ENCODE measurements around the gene USP48.

Gene USP48

DNA sequence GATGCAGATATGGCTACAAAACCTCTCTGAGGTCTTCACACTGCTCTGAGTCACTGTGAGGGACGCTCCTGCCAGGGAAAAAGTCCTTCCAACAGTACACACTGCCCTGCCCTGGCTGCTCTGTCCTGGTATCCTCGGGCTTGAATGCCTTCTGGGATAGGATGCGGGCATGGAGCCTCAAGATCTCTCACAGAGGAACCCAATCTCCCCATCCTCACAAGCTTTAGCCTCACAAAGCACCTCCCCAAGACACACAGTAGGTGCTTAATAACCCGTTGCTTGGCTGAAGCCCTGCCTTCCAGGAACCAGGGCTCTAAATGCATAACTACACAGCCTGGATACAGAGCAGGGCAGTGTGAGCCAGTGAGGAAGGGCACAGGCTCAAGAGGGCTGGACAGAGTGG is 123.0 kb downstream of the USP48 start:
- no peak for DNase-seq (ENCODE audit: low read depth, low spot score)

DNA sequence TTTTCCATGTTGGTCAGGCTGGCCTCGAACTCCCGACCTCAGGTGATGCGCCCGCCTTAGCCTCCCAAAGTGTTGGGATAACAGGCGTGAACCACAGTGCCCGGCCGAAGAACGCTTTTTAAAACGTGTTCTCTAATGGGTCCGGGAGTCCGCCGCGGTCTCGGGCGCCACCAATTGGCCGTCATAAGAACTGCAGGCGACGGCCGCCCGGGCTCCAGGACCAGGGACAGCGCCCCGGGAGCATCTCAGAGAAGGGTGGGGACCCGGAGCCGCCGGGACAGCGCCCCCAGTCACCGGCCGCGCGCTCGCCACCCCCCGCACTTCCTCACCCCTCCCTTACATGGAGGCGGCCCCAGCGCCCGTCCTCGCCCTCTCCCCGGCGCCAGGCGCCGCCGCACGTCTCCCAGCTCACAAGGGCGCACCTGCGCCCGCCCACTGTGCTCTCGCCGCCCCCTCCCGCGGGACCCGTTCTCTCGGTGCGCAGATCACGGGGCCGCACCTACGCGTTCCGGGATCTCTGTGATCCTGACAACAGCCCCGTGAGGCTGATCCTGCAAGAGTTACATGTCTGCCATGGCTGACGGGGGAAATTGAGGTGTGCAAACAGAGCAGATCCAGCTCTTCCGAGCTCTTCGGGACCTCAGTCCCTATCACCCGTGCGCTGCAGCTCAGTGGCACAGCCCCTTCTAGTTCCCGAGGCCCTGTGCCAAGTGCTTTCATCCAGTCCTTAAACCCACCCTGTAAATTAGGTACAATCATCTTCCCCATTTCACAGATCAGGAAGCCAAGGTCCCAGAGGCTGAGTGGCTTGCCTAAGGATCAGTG is 123.6 kb downstream of the USP48 start:
- DNase-seq (ENCODE audit: low read depth, low spot score) = no peak
- H3K27ac ChIP-seq = no peak overlapping the region

More for the DNA sequence above, 123.0 kb downstream of the USP48 start:
- no peak overlapping the region for H3K27ac ChIP-seq

DNA sequence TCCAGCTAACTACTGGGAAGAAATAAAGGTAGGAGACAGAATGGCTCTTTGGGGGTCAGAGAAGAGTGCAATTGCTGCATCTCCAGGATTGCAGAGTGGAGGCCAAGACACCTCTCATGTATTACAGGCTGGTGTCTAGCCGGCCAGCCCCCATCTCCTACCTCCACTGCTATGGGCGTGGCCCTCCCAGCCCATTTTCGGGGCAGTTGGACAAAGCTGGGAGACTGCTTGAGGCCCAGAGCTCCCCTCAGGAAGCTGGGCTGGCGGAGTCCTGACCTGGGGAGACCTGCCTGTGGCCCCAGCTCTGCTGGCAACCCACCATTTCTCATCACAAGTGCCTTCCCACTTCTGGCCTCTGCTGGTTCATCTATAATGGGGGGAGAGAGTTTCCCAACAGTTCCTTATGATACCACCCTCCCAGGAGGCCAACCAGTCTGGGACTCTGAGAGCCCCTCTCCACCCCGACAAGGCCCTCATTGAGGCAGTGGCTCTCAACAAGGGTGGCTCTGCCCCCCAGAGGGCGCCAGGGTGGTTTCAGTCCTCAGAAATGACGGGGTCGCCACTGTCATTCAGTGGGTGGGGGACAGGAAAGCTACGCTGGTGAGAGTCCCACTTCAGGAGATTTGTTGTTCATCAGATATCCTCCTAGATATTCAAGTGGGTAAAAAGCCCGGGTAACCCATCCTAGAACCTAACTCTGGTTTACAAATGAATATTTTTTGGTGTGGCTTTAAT is 125.3 kb downstream of the USP48 start:
- H3K27ac ChIP-seq = no peak overlapping the region
- no peak for DNase-seq (ENCODE audit: low read depth, low spot score)

DNA sequence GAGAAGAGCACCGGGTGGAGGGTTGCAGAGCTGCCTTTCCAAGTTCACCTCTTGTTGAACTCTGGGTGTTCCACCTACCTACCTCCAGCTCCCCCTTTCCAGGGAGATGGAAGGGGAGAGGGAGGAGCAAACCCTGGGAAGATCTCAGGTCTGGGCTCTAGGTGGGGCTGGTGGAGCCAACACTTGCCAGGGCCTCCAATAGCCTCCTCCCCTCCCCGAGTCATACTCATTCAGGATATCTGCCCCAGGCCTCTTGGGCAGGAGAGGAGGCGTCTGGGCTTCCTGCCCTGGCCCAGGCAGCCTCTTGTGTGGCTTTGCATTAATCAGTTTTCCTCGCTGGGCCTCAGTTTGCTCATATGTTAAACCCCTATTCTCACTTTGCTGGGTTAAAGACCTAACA is 127.2 kb downstream of the USP48 start:
- H3K27ac ChIP-seq = no peak overlapping the region

DNA sequence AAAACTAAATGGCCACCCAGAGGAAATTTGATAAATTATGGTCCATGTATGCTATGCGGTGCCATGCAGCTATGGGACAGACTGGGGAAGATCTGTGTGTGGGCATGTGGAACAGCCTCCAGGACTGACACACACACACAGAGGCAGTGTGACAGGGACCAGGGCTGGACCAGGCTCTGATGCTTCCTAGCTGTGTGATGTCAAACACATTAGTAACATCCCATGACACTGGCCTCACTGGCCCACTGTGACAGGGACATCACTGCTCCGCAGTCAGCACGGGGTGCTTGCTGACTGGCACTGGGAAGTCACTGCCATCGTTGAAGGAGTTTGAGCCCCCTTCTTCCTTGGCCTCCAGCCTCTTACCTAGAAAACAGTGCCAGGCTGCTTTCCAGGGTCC is 127.7 kb downstream of the USP48 start:
- H3K27ac ChIP-seq = no peak overlapping the region

More for the DNA sequence above, 127.2 kb downstream of the USP48 start:
- DNase-seq (ENCODE audit: low read depth, low spot score) = peak; percentile 20

DNA sequence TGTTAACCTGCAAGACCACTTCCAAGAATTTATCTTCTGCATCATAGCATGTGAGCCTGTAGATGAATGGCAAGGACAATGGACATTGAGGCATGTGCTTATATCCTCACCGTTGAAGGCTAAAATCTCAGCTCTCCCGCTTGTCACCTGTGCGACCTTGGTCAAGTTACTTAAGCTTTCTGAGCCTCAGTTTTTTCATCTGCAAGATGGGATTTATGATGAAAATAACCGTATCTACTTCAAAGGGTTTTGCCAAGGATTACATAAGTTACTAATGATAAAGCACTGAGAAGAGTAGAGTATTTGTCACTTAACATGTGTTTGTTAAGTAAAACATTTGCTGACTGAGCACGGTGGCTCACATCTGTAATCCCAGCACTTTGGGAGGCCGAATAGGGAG is 128.7 kb downstream of the USP48 start:
- no peak for DNase-seq (ENCODE audit: low read depth, low spot score)
- no peak overlapping the region for H3K27ac ChIP-seq

More for the DNA sequence above, 127.7 kb downstream of the USP48 start:
- no peak for DNase-seq (ENCODE audit: low read depth, low spot score)

DNA sequence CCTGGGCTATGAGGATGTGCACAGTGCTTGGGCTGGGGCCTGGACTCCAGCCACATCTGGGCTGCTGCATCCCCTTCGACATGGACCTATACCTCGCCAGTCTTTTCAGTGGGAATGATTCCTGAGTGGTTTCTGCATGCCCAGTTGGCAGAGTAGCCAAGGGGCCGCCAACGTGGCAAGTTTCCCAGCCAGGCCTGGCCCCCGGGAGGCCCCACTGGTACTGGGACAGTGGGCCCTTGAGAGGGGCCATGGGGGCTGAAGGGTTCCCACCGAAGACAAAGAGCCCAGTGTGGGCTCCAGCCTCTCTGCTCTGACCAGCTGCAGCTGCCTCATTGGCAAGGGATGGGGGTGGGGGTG is 129.2 kb downstream of the USP48 start:
- DNase-seq (ENCODE audit: low read depth, low spot score) = no peak

DNA sequence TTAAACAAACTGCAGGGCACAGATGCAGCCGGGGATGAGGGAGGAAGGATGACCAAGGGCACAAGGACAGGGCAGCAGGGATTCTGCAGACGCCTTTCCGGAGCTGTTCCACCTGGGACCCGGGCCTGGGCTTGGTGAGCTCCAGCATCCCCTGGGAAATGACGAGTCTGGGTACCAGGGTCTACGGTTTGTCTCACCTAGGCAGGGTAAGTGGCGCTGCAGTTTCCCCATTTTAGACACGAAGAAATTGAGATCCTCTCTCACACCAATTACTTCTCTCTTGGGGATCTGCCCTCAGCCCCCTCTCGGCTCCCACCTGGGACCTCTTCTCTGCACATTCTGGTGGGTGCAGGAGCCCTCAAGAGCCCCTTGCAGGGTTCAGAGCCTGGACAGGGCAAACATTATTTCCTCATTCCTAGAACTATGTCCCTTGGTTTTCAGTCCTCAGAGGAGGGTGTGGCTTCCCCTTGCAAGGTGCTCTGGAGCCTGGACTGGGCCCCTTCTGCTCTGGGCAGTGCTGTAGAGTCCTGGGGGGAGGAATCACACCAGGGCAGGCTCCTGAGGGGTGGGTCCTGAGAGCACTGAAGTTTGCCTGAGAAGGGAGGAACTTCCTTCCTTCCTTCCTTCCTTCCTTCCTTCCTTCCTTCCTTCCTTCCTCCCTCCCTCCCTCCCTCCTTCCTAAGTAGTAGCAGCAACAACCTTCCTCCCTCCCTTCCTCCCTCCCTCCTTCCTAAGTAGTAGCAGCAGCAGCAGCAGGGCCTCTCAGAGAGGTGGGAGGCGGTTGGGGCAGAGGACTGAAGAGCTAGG is 129.8 kb downstream of the USP48 start:
- DNase-seq (ENCODE audit: low read depth, low spot score) = no peak
- no peak overlapping the region for H3K27ac ChIP-seq

More for the DNA sequence above, 129.2 kb downstream of the USP48 start:
- no peak overlapping the region for H3K27ac ChIP-seq

DNA sequence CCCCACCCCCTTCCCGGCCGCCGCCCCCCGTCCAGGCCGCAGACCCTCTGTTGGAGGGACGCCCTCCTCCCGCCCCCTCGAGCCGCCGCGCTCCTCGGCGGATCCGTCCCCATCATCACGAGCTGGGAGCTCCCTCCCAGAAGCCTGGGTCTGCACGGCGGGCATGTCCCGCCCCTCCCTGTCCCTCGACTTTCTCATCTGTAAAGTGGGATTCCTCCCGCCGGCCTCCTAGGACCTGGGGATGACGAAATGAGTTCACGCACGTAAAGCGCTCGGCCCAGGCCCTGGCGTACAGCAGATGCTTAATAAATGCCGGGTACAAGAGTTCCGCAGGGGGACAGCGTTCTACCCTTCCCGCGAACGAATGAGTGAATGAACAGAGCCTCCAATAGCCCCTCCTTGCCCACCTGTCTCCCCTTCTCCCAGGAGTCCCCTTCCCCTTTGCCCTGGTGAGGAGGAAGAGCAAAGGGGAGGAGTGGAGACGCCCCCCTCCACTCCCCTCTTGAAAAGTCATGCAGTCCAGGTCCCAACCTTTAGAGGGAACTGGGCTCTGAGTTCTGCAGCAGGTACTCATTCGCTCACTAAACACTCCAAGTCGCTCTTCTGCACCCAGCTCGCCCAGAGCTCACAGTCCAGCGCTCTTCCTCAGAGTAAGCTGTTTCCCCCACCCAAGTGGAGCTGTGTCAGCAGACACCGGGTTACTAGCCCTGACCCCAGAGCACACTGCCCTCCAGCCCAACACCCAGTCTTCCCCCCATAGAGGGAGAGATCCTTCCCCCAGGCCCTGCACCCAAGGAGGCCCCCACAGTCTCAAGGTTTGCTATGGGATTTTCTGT is 130.6 kb downstream of the USP48 start:
- DNase-seq (ENCODE audit: low read depth, low spot score) = no peak
- H3K27ac ChIP-seq = no peak overlapping the region

DNA sequence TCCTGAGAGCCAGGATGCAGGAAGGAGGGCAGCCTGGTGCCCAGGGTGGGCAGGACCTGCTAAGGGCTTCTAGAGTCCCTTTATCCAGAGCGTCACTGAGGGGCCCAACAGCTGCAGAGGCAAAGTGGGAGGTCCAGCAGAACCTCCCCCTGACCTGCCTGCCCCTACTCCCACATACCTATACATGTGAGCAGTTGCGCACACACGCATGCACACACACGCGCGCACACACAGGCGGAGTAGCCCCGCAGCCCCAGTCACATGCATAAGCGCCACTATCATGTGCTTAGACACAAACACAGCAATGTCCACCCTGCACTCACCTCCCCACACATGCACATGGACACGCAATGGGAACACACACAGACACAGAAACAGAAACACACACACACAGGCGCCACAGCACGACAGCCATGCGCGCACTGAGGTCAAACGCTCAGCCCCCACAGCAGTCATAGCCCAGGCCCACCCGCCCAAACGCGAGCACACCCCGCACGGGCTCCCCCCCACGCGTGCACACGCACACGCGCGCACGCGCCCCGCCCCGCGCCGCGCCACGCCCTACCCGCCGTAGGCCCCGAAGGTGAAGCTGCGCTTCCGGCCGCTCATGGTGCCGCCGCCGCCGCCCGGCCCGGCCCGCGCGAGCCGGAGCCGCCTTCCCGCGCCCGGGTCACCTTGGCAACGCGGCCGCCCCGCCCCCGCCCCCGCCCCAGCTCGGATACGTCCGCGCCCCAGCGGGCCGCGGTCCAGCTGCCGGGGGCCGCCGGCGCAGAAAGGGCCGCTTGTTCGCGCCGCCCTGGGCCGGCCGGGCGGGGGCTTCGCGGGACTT is 131.5 kb downstream of the USP48 start:
- no peak for DNase-seq (ENCODE audit: low read depth, low spot score)
- no peak overlapping the region for H3K27ac ChIP-seq

DNA sequence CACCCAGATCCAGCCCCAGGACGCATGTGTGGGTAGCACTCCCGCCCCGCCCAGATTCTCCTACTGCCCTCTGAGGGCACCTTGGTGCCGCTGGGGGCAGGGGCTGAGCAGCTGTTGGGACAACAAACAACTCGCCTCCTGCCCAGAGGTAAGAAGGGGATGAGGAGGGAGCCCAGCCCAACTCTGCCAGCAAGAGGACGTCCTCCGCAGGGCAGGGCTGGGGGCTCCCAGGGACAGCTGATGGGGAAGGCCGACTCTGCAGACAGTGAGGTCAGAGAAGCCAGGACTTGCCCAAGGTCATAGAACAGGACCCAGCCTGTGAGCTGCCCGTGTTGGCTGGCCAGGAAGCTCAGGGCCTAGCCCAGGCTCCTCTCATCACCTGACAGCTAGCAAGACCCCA is 132.5 kb downstream of the USP48 start:
- no peak overlapping the region for H3K27ac ChIP-seq
- no peak for DNase-seq (ENCODE audit: low read depth, low spot score)

DNA sequence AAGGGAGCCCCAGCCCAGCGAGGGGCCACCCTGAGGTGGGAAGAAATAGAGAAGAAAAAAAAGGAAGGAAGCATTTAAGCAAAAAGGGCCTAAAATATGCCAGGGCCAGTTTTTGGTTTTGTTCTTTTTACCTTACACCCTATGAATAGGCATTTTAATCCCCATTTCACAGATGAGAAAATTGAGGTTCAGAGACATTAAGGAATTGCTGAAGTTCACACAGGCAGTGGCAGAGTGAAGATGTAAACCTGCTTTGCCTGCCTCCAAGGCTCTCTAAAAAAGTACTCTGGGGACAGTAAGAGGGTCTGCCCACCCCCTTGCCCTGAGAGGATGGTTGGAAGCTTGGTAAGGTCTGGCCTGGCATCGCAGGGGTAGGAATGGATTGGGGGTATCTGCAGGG is 133.6 kb downstream of the USP48 start:
- no peak overlapping the region for H3K27ac ChIP-seq
- no peak for DNase-seq (ENCODE audit: low read depth, low spot score)

DNA sequence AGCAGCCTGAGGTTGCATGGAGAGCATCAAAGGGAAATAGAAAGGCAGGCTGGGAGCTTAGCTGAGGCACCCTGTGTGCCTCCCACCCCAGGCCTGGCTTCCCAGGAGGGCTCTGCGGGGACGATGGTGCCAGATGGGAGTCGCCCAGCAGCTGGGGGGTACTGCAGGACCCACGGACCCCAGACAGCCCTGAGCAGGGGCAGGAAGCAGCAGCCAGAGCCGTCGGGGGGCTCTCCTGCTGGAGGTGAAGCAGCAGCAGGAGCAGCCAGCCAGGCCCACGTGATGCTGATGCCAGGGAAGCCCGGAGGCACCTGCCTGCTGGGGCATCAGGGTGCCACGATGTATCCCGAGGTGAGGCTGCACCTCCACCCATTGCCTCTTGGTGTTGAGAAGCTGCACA is 134.2 kb downstream of the USP48 start:
- DNase-seq (ENCODE audit: low read depth, low spot score) = no peak
- H3K27ac ChIP-seq = no peak overlapping the region

DNA sequence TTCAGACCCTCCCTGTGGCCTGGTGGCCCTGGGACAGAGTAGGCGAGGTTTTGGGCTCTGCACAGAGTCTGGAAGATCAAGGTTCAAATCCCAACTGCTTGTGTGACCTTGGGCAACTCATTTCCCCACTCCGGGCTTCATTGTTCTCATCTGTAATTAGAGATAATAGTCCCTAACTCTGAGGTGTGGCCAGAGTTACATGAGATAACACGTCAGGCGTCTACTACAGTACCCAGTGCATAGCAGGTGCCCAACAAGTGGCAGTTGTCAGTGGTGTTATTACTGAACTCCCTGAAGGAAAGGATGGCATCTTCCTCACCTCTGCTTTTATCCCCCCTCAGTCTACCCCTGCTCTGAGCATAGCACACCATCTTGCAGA is 134.6 kb downstream of the USP48 start:
- no peak overlapping the region for H3K27ac ChIP-seq
- DNase-seq (ENCODE audit: low read depth, low spot score) = no peak

DNA sequence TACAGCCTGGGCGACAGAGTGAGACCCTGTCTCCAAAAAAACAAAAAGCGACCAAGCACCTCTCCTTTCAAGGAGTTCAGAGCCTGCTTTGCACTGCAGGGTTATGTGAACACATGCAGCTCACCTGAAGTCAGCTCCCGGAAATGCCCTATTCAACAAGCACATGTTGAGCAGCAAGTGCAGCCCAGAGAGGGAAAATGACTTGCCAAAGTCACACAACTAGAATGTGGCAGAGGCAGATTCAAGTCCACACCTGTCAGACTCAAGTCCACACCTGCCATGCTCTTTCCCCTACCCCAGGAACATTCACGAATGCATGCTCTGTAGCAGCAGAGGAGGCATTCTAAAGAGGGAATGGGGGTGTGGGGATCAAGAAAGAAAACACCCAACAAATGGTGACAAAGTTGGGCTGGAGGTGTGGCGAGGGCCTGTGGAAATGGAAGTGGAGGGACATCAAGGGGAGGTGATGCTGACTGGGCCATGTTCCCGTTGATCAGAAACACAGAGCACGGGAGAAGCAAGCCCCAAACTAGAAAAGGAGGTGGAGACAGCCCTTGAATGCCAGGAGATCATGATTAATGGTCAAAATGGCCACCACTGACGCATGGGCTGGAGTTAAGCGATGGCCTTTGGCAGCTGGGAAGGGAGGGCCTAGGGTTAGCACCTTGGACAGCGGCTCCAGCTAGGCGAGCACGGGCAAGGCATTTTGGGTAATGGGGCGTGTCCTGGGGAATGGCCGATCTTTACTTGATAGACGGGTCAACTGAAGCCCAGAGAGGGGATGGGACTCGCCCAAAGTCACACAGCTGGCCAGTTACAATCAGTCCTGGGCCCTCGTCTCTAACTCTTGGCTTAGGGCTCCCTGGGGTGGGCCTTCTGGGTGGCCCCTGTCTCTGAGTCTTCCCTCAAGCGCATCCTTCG is 135.3 kb downstream of the USP48 start:
- H3K27ac ChIP-seq = no peak overlapping the region
- DNase-seq (ENCODE audit: low read depth, low spot score) = no peak

DNA sequence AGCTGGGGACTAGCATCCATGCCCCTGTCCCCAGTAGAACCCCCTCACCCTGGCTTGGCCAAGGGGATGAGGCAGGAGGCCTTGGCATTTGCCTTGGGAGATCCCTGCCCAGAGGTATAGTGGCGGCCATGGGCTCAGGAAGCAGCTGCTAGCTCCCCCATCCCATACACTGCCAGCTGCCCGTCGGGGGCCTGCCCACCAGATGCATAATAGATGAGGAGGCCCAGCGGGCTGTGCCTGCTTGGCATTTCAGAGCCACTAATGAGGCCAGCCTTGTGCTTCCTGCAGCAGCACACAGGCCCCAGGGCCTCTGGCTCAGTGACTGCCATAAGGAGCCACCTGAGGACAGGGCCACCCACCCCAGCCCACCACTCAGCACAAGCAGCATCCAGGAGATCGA is 137.4 kb downstream of the USP48 start:
- no peak for DNase-seq (ENCODE audit: low read depth, low spot score)
- H3K27ac ChIP-seq = no peak overlapping the region

DNA sequence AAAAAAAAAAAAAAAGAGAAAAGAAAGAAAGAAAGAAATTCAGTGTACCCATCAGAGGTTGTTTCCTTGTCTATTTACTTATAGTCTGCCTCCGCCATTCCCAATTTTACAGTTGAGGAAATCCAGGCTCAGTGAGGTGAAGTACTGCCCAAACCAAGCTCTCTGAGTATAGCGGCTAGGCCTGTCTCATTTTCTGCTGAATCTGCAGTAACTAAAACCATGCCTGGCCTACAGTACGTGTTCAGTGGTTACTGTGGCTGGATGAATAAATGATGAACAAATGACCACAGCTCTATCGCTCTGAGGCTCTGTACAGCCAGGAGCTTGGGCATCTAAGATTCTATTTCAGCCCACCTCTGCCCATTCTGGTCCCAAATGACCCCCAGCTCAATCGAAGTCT is 138.0 kb downstream of the USP48 start:
- H3K27ac ChIP-seq = no peak overlapping the region
- DNase-seq (ENCODE audit: low read depth, low spot score) = no peak

DNA sequence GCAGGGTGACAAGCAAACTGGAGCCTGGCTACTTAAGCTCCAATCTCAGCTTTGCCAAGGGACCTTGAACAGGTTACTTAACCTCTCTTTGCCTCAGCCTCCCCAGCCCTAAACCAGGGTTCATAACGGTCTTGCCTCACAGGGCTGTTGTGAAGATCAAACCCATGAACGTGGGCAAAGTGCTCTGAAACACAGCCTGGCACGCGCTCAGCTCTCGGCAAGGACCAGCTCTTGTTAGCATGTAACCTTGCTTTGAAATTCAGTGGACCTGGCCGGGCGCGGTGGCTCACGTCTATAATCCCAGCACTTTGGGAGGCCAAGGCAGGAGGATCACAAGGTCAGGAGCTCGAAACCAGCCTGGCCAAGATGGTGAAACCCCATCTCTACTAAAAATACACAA is 138.6 kb downstream of the USP48 start:
- H3K27ac ChIP-seq = no peak overlapping the region
- DNase-seq (ENCODE audit: low read depth, low spot score) = no peak

Data from epithelial cell of prostate (primary cell).